Tibial nerve (tissue), 4 donors: ENCODE results near the gene DNAJB1. TPM values are rescaled to one million over a fixed set of nuclear protein-coding genes. Genes with fewer than 3 reads are reported as not detected.
A peak's percentile ranks its signal among the peaks of the same experiment; 100 is the strongest.

ENCODE experiments used
- DNase-seq, 2 donors: peaks; one replicate each; pipeline ENCODE4 v3.0.0-alpha.2; 2019; ENCODE audit warnings: low spot score in 2 of 2
- H3K27ac ChIP-seq, 4 donors: fragments of 200-600 bp; sonication (generic) in 3 of 4; one replicate each; pipeline ENCODE4 v1.5.1; 2017 to 2019; ENCODE audit warnings: mild to moderate bottlenecking in 1 of 4
- H3K27me3 ChIP-seq, 2 donors: fragments of 200-600 bp; sonication (generic) in 1 of 2; one replicate each; pipeline versions ENCODE4 v1.5.1 to v1.6.0; 2017 to 2019
- H3K36me3 ChIP-seq, 3 donors: fragments of 200-600 bp; sonication (generic); one replicate each; pipeline ENCODE4 v1.5.1; 2018 to 2019
- H3K4me1 ChIP-seq, 4 donors: fragments of 200-600 bp; sonication (generic) in 3 of 4; one replicate each; pipeline ENCODE4 v1.5.1; 2017 to 2019
- H3K4me3 ChIP-seq, 4 donors: fragments of 200-600 bp; sonication (generic) in 3 of 4; one replicate each; pipeline ENCODE4 v1.5.1; 2017 to 2019; ENCODE audit warnings: mild to moderate bottlenecking in 1 of 4, moderate library complexity in 1 of 4
- H3K9me3 ChIP-seq, 4 donors: fragments of 200-600 bp; sonication (generic) in 3 of 4; one replicate each; pipeline ENCODE4 v1.5.1; 2017 to 2019
- CTCF ChIP-seq, 5 experiments: fragments of 200-600 bp in 3 of 5; fragments of 450-650 bp in 2 of 5; sonication (generic) in 3 of 5; IDR thresholded peaks; one replicate each; pipeline ENCODE4 v1.5.1; 2016 to 2019; ENCODE audit warnings: antibody characterized with exemption in 5 of 5, mild to moderate bottlenecking in 3 of 5, moderate library complexity in 2 of 5
- EP300 ChIP-seq, 2 donors: sonication (generic); formaldehyde crosslinking; IDR thresholded peaks; one replicate each; pipeline ENCODE4 v1.6.1; 2017; ENCODE audit warnings: antibody characterized with exemption in 2 of 2, mild to moderate bottlenecking in 1 of 2
- POLR2A ChIP-seq, 2 donors: fragments of 450-650 bp; IDR thresholded peaks; one replicate each; pipeline ENCODE4 v1.6.1; 2017; ENCODE audit warnings: antibody characterized with exemption in 2 of 2, mild to moderate bottlenecking in 2 of 2, moderate library complexity in 2 of 2
- WGBS, 2 donors: methylation state at CpG; one replicate each; pipeline ENCODE4 v1.1.5; 2018; 5-methylcytosine and 5-hydroxymethylcytosine counted together
- total RNA-seq, 4 donors: library from RNA; depleted of rRNA; stranded (reverse); fragments of >200 nt; gene quantifications; one replicate each; pipeline ENCODE4 v1.1.0, GENCODE V29; 2016

DNAJB1 gene
- total RNA-seq, 4 donors from 2014 or later: 48.9 to 132 (median 73.9) TPM

GRCh38 chr19:14494910-14495671, 23.1 kb downstream of the DNAJB1 start:
- H3K4me3 ChIP-seq: peak overlapping the region; percentile 83 to 91 (median 88)
- peaks cover 0 to 46% (median 23%) of the 10 kb centered on the region in 4 donors for H3K4me1 ChIP-seq
- no peak for DNase-seq
- WGBS, 2 donors: 14 to 16% methylated on average over 12 to 13 of the region's 14 CpGs
- H3K9me3 ChIP-seq: no peaks in the 10 kb centered on the region
- TF ChIP-seq EP300 (IDR thresholded peaks at IDR 0.05): no peak
- TF ChIP-seq CTCF (IDR thresholded peaks at IDR 0.05): no peak
- no peak for TF ChIP-seq POLR2A (IDR thresholded peaks at IDR 0.05)
- peak overlapping the region; percentile 56 to 90 (median 88) for H3K27ac ChIP-seq
- H3K36me3 ChIP-seq: peaks cover 0 to 25% (median 0%) of the 10 kb centered on the region in 3 donors
- no peaks in the 10 kb centered on the region for H3K27me3 ChIP-seq

GRCh38 chr19:14494411-14494810, 23.8 kb downstream of the DNAJB1 start:
- WGBS, 2 donors: 76 to 80% methylated on average over 4 of the region's 4 CpGs
- Histone ChIP-seq H3K27ac (peak overlapping the region in 3 of 4 donors; percentile 88 to 90 (median 88)), H3K36me3 (peaks cover 0 to 30% (median 0%) of the 10 kb centered on the region in 3 donors), H3K4me3 (peak overlapping the region in 2 of 4 donors; percentile 83 to 90), H3K4me1 (peaks cover 0 to 46% (median 23%) of the 10 kb centered on the region in 4 donors), H3K27me3 (no peaks in the 10 kb centered on the region), H3K9me3 (no peaks in the 10 kb centered on the region)
- DNase-seq: no peak
- TF ChIP-seq CTCF (IDR thresholded peaks at IDR 0.05): no peak
- no peak for TF ChIP-seq POLR2A (IDR thresholded peaks at IDR 0.05)
- no peak for TF ChIP-seq EP300 (IDR thresholded peaks at IDR 0.05)

GRCh38 chr19:14492756-14493337, 25.4 kb downstream of the DNAJB1 start:
- Histone ChIP-seq H3K9me3 (no peaks in the 10 kb centered on the region), H3K36me3 (peaks cover 0 to 46% (median 0%) of the 10 kb centered on the region in 3 donors), H3K27me3 (no peaks in the 10 kb centered on the region), H3K4me1 (peaks cover 0 to 40% (median 23%) of the 10 kb centered on the region in 4 donors), H3K4me3 (no peak overlapping the region), H3K27ac (no peak overlapping the region)
- DNase-seq: no peak
- WGBS, 2 donors: 88% methylated on average over 5 of the region's 5 CpGs
- no peak for TF ChIP-seq POLR2A (IDR thresholded peaks at IDR 0.05)
- TF ChIP-seq CTCF (IDR thresholded peaks at IDR 0.05): no peak
- no peak for TF ChIP-seq EP300 (IDR thresholded peaks at IDR 0.05)

DNA sequence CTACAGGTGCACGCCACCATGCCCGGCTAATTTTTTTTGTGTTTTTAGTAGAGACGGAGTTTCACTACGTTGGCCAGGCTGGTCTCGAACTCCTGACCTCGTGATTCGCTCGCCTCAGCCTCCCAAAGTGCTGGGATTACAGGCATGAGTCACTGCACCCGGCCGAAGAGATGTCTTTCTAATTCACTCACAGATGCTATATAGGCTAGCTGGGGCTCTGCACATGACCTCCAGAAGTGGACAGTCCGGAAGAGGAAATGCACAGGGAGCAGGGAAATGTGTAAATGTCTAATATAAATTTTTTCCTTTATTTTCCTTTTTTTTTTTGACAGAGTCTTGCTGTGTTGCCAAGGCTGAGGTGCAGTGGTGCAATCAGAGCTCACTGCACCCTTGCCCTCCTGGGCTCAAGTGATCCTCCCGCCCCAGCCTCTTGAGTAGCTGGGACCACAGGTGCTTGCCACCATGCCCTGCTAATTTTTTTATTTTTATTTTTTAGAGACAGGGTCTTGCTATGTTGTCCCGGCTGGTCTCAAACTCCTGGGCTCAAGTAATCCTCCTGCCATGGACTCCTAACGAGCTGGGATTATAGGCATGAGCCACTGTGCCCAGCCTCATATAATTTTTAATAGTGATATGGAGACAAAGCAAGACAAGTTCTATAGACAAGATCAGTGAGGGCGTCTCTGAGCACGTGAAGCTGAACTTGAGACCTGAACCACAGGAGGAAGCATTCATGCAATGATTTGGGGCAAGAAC, 30.6 kb downstream of the DNAJB1 start:
- peaks cover 0 to 93% (median 0%) of the 10 kb centered on the region in 3 donors for H3K36me3 ChIP-seq
- WGBS, 2 donors: 91 to 92% methylated on average over 16 of the region's 16 CpGs
- no peak for TF ChIP-seq EP300 (IDR thresholded peaks at IDR 0.05)
- TF ChIP-seq CTCF (IDR thresholded peaks at IDR 0.05): no peak
- TF ChIP-seq POLR2A (IDR thresholded peaks at IDR 0.05): no peak

More for the DNA sequence above, 30.6 kb downstream of the DNAJB1 start:
- Histone ChIP-seq H3K4me1 (no peaks in the 10 kb centered on the region), H3K4me3 (no peak overlapping the region), H3K9me3 (no peaks in the 10 kb centered on the region), H3K27ac (no peak overlapping the region), H3K27me3 (no peaks in the 10 kb centered on the region)
- no peak for DNase-seq
